Umbilical cord (tissue), 2 donors: ENCODE results near the gene BTBD7. TPM values are rescaled to one million over a fixed set of nuclear protein-coding genes. Genes with fewer than 3 reads are reported as not detected.
"Not testable (repeated sequence)": the region's sequence is repeated elsewhere in the genome, so short reads cannot be mapped to it uniquely, and the experiment has no call there.

Experiments used
- DNase-seq: peaks from one replicate; pipeline ENCODE4 v3.0.0-alpha.2; 2015; ENCODE audit warnings: low spot score
- total RNA-seq: library from RNA; depleted of rRNA; stranded (reverse); fragments of >200 nt; gene quantifications from one replicate; pipeline ENCODE4 v1.2.3, GENCODE V29; 2014; ENCODE audit warnings: low replicate concordance; ENCODE audit not compliant: insufficient read depth

Gene BTBD7
- total RNA-seq, 1 donor from 2014 or later = 54.7 TPM

GRCh38 chr14:93263416-93263815, 69.4 kb downstream of the BTBD7 start:
- no peak for DNase-seq

DNA sequence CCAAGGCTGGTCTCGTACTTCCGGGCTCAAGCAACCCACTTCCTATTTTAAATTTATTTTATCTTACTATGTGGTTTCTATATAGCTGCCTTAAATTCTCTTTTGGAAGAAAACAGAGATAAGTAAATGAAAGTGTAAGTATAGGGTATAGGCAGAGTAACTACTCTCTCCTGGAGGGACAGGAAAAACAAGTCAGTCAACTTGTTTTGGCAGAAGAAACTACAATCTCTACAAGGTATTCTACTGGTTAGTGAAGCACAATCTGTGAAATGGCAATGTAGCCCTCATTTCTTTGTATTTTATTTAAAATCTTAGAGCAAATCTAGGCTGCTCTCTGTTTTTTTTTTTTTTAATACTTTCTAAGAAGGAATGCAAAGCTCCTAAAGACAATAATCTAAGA, 70.4 kb downstream of the BTBD7 start:
- DNase-seq = no peak

DNA sequence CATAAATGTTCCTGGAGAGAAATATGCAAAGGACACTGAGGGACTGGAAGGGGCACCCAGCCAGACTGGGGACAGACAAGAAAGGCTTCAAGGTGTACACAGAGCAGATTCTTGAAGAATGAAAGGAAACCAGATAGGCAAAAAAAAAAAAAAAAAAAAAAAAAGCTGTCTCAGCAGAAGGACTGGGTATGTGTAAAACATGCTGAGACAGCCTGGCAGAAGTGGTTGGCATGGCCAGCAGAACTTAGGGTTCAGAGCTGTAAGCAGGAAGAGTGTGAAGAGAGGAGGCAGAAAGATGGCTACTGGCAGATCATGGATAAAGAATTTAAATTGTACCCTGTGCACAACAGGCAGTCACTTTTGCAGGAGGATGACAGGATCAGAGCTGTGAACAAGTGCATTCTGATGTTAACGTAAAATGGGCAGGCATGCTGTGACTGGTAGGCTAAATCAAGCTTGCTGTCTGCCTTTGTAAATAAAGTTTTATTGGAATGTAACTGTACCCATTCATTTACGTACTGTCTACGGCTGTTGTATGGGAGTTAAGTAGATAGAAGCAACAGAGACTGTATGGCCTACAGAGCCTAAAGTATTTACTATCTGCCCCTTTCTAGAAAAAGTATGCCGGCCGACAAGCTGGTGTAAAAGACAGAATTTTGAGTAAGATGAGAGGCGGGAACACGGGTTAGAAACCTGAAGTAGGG, 83.6 kb downstream of the BTBD7 start:
- no peak for DNase-seq

GRCh38 chr14:93246534-93246933, 86.3 kb downstream of the BTBD7 start:
- no peak for DNase-seq

DNA sequence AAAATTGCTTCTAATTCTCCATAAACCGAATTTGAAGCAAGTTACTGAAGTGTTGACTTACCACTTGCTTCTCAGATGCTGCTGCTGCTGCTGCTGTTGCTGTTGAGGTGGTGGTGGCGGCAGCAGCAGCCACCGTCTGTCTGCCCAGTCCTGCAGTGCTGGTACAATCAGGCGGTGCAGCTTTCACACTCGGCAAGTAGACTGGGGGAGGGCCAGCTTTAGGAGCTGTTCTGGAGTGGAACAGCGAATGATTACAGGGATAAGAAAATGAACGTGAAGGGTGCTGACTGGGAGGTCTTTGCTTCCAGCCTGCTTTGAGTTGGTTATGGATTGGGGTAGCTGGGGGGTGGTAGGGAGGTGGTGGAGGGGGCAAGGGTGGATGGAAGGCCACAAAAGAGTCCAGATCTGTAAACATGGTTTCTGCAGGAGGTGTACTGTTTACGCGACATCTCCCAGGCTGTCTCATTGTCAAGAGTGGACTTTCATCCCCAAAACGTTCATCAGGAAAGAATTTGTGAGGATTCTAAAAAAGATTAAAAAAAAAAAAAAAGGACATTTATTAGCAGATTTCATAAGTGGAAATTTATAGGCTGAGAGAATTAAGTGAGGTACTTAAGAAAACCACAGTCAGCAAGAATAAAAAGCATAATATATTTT, 86.9 kb downstream of the BTBD7 start:
- no peak for DNase-seq

DNA sequence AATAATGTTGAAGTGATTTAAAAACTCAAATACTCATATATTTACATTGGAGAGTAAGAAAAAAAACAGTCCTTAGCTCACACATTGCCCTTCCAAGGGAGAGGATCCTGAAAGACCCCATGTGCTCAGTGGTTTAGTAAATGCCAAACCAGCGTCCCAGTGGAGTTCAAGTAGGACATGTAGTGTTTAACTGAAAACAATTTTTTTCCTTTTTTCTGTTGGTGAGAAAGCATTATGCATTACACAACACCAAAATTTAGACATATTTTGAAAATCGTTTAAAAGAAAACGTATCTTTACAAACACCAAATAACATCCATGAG, 92.2 kb downstream of the BTBD7 start:
- no peak for DNase-seq

DNA sequence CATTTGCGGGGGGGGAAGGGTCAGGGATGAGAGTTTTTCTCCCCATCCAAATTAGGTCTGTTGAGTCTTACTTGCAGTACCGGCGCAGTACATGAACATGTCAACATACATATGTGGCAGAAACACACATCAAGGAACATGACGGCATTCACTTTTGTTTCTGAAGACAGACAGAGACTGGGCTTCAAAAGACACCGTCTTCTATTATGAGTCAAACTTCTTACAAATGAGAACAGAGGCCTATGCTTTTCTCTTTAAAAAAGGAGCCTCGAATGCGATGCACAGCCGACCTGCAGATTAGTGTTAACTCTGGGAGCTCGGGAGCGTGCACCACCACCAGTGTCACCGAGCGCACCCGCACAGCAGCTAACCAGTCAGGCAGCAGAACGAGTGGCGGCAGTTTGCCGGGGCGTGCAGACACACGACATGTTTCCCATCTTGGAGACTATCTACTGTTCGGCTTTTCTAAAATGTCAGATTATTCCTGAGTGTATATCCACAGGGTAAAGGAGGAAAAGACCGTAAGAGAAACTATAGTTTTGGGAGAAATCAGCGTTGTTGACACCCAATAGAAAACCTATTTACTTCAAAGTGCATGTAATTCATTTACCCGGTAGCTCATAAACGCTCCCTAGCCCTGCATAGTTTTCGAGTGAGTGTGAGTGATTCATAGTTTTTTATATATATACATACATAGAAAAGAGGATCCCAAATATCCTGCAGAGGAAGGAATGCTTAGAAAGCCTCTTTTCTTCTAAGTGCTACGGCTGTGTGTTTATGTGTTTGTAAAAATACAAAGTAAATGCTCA, 92.8 kb downstream of the BTBD7 start:
- no peak for DNase-seq

GRCh38 chr14:93234798-93235197, 98.0 kb downstream of the BTBD7 start:
- no peak for DNase-seq

DNA sequence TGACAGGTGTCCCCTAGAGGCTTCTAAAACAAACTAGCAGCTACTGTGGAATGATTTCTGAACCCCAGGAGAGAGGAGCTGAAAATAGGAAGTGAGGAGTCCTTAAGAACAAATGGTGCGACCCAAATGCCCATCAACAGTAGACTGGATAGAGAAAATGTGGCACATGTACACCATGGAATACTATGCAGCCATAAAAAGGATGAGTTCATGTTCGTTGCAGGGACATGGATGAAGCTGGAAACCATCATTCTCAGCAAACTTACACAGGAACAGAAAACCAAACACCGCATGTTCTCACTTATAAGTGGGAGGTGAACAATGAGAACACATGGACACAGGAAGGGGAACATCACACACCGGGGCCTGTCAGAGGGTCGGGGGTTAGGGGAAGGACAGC, 99.8 kb downstream of the BTBD7 start:
- DNase-seq = not testable (repeated sequence)

- no peak for DNase-seq
Observed at GRCh38 chr14:93232159-93232558, 100.7 kb downstream of the BTBD7 start.

GRCh38 chr14:93231129-93231979, 101.5 kb downstream of the BTBD7 start:
- peak; percentile 38 for DNase-seq

DNA sequence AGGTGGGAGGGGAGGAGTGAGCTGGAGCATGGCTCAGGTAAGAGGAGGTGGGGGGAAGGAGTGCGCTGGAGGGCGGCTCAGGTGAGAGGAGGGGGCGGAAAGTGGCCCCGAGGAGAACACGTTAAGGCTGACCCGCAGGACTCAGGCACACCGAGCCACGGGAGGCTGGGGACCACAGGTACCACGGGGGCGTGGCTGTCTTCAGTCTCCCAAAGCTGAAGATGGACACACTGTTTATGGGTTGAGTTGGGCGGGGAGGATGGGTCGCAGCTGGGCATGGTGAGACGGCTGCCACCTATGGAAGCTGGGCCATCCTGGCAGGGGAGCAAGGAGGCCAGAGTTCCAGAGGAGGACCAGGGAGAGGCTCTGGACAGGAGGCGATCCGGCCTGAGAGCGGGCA, 102.3 kb downstream of the BTBD7 start:
- DNase-seq = no peak

GRCh38 chr14:93228550-93228949, 104.3 kb downstream of the BTBD7 start:
- no peak for DNase-seq

- DNase-seq = no peak
Observed at GRCh38 chr14:93223565-93223964, 109.3 kb downstream of the BTBD7 start.

DNA sequence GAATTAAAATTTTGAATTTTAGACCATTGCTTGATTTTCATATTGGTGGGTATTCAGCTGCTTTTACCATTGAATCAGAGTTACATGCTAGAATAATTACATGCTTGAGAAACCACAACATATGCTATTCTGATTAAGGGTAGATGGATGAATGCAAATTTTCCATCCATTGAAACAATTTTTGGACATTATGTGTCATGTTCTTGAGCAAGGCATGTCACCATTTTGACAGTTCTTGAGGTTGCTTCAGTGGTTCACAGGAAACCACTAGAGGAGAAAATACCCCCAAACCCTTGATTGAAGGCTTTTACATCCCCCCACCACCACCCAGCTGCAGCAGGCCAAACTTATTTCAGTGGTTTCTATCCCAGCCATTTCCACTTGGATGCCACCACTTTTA, 112.3 kb downstream of the BTBD7 start:
- DNase-seq = no peak

- DNase-seq = peak; percentile 52
Observed at GRCh38 chr14:93219103-93219726, 113.6 kb downstream of the BTBD7 start.

DNA sequence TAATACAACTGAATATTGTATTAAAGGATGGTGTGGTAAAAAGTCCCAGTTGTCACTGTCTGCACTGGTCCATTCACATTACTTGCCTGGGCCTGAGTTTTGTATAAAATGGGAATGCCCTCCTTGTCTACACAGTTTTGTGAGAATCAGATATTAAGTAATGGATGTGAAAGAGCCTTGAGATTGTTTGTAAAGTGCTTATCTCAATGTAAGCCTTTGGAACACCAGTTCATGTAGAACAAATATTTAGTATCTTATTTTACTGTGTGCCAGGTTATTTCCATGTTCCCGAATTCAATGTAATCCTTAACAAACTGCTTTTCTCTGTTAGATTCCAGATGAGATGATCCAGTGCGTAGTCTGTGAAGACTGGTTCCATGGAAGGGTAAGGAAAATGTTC, 118.2 kb downstream of the BTBD7 start:
- no peak for DNase-seq

DNA sequence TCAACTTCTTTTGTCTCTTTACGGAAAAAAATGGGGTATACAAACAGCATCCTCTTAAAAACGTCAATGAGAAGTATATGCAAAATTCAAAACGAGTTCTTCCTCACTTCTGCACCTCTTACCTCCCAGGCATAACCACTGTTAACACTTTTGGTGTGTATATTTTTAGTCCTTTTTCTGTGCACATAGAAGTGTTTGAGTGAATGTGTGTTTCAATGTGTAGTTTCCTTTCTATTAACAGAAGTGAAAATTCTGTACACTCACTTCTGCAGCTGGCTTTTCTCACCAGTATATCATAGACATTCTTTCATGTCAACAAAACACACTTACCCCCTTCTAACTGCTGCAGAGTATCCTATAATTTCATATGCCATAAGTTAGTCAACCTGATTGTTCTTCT, 120.4 kb downstream of the BTBD7 start:
- DNase-seq = no peak

GRCh38 chr14:93207468-93208308, 125.1 kb downstream of the BTBD7 start:
- peak; percentile 67 for DNase-seq

DNA sequence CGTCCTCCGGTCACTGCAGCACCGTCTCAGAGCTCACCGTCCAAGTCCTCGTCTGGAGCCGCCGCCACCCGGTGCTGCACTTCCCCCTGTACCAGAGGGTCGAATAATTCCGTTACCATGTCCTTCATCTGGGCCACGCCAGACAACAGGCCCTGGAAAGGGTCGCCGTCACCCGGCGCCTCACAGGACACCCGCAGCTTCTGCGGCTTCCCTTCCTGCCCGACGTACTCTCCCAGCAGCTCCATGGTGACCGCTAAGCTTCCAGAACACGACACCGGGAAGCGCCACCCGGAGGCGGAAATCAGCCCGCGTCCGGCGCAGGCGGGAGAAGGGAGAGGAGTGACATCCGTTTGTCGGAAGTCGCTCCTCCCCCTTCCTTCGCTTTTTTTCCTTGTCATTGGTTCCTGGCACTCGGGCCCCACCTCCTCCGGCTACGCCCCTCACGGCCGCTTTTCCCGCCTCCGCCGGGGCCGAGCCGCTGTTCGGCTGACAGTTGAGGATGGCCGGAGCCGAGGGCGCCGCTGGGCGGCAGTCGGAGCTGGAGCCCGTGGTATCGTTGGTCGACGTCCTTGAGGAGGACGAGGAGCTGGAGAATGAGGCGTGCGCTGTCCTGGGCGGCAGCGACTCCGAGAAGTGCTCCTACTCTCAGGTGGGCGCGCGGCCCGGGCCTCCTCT, 125.9 kb downstream of the BTBD7 start, which contains the start of the genes GON7 and UBR7:
GON7 (minus strand) TSS at position 273 of the 675 bp plus-strand sequence; CDS start at position 245, 28 bp downstream.
UBR7 (plus strand) TSS at position 464 of the 675 bp plus-strand sequence; CDS start at position 500, 36 bp downstream.
- peak; percentile 99 for DNase-seq
